Psoas muscle (tissue), 8 donors: ENCODE measurements around the gene IFNL3. TPM values are rescaled to one million over a fixed set of nuclear protein-coding genes. Genes with fewer than 3 reads are reported as not detected.
"Not testable (repeated sequence)": the region's sequence is repeated elsewhere in the genome, so short reads cannot be mapped to it uniquely, and the experiment has no call there.

Experiments used
- ATAC-seq, 4 donors: fragments of 200-7000 bp; cut with Tn5 transposase; one replicate each; pipeline ENCODE4 v1.9.1; 2020; ENCODE audit warnings: moderate library complexity in 3 of 4, mild to moderate bottlenecking in 2 of 4
- DNase-seq, 2 donors: peaks; one replicate each; pipeline ENCODE4 v3.0.0-alpha.2; 2020
- H3K27ac ChIP-seq: fragments of 200-600 bp; one replicate; pipeline ENCODE4 v1.8.0; 2022
- H3K27me3 ChIP-seq, 3 donors: fragments of 200-600 bp in 1 of 3; one replicate each; pipeline versions ENCODE4 v1.6.1 to v1.8.0; 2013 to 2022; ENCODE audit warnings: low read length in 2 of 3, mild to moderate bottlenecking in 2 of 3, moderate library complexity in 1 of 3; ENCODE audit not compliant: insufficient read depth in 3 of 3
- H3K36me3 ChIP-seq, 2 donors: fragments of 200-600 bp in 1 of 2; one replicate each; pipeline versions ENCODE4 v1.6.1 to v1.8.0; 2013 to 2022; ENCODE audit warnings: low read depth in 1 of 2, mild to moderate bottlenecking in 1 of 2, moderate library complexity in 1 of 2; ENCODE audit not compliant: insufficient read depth in 1 of 2
- H3K4me1 ChIP-seq: fragments of 200-600 bp; one replicate; pipeline ENCODE4 v1.8.0; 2022
- H3K4me3 ChIP-seq: fragments of 200-600 bp; one replicate; pipeline ENCODE4 v1.8.0; 2022; ENCODE audit warnings: mild to moderate bottlenecking
- H3K9me3 ChIP-seq: fragments of 200-600 bp; one replicate; pipeline ENCODE4 v1.8.0; 2022
- CTCF ChIP-seq: fragments of 200-600 bp; IDR thresholded peaks from one replicate; pipeline ENCODE4 v1.8.0; 2022; ENCODE audit warnings: antibody characterized with exemption
- WGBS, 3 donors: extraction: QIAGEN DNeasy Blood & Tissue Kit; methylation state at CpG; one replicate each; pipeline versions ENCODE4 v1.1.6 to v1.1.7; 2013; 5-methylcytosine and 5-hydroxymethylcytosine counted together
- intact Hi-C, 2 donors: fragments of 100-400 bp; cut with DNase I; formaldehyde crosslinking; loops; one replicate each; pipeline versions ENCODE4 v1.11.0 to v1.14.2; 2022
- long read RNA-seq, 2 donors: library from polyadenylated mRNA; unstranded; transcript quantifications; one replicate each; pipeline ENCODE4 v2.0.0, GENCODE V29; 2021
- polyA plus RNA-seq, 3 donors: library from polyadenylated mRNA; stranded (reverse); fragments of 200-250 nt; gene quantifications; one replicate each; pipeline ENCODE4 v1.2.3, GENCODE V29; 2013
- total RNA-seq, 4 donors: library from RNA; stranded (reverse); fragmentation: NEBNext Ultra II Directional in 2 of 4; extraction: Animal tissue kit (Norgen Biotek cat#: 25700) in 2 of 4; gene quantifications; one replicate each; pipeline versions ENCODE4 v1.2.1 to v1.2.4, GENCODE V29; 2021 to 2023
- donor health status: healthy with polysubstance abuse.
- donor health status: DM: no; HTN: no; CAD: no; lungs with moderate emphysema.
- donor health status: Bipolar disorder and iron deficiency.
- donor health status: healthy.
- donor health status: DM: yes; HTN: yes; CAD: no.
- donor health status: DM: no; HTN: no; CAD: no.
- donor health status: DM: no; HTN: no; CAD: no.
- donor health status: DM: yes; HTN: yes; CAD: no.

Gene IFNL3
- not detected for total RNA-seq
- polyA plus RNA-seq = not detected
- long read RNA-seq, donor 1 = 0 reads
- long read RNA-seq, donor 2 = 0 reads

- H3K4me3 ChIP-seq, intact Hi-C loops, H3K36me3 ChIP-seq, H3K27ac ChIP-seq, H3K4me1 ChIP-seq, H3K9me3 ChIP-seq, ATAC-seq, DNase-seq: not testable (repeated sequence)
- WGBS, 3 donors = 64 to 66% (median 65%) methylated on average over 10 to 12 of the region's 12 CpGs
- peaks cover 0 to 33% (median 16%) of the 10 kb centered on the region in 3 donors for H3K27me3 ChIP-seq
These were observed at the start of gene IFNL3 for GRCh38 chr19:39244410-39245100. TSS of gene IFNL3 (minus strand) at chr19:39245006. CDS start at chr19:39244967, 39 bp downstream.

- H3K4me3 ChIP-seq = no peak overlapping the region
- intact Hi-C loops = no loop called here
- no peaks in the 10 kb centered on the region for H3K9me3 ChIP-seq
- H3K27ac ChIP-seq = no peak overlapping the region
- no peak for TF ChIP-seq CTCF
- ATAC-seq (no peak), DNase-seq (no peak)
- H3K36me3 ChIP-seq = no peaks in the 10 kb centered on the region
- peaks cover 3 to 28% (median 7%) of the 10 kb centered on the region in 3 donors for H3K27me3 ChIP-seq
- no peaks in the 10 kb centered on the region for H3K4me1 ChIP-seq
- 32 to 36% (median 34%) methylated on average over 4 of the region's 4 CpGs for WGBS, 3 donors
These were observed 48.6 kb upstream of the IFNL3 start for GRCh38 chr19:39293394-39293793.

GRCh38 chr19:39284032-39284431, 39.2 kb upstream of the IFNL3 start:
- H3K4me3 ChIP-seq = no peak overlapping the region
- H3K36me3 ChIP-seq = no peaks in the 10 kb centered on the region
- DNase-seq (no peak), ATAC-seq (no peak)
- 81 to 96% (median 94%) methylated on average over 1 of the region's 1 CpG for WGBS, 3 donors
- peaks cover 22% of the 10 kb centered on the region for H3K9me3 ChIP-seq
- no peak overlapping the region for H3K27ac ChIP-seq
- peaks cover 0 to 1% (median 0%) of the 10 kb centered on the region in 3 donors for H3K27me3 ChIP-seq
- intact Hi-C loops = no loop called here
- H3K4me1 ChIP-seq = no peaks in the 10 kb centered on the region
- no peak for TF ChIP-seq CTCF

- Histone ChIP-seq H3K4me1 (no peaks in the 10 kb centered on the region), H3K9me3 (peaks cover 22% of the 10 kb centered on the region), H3K27ac (no peak overlapping the region), H3K27me3 (peaks cover 0 to 3% (median 0%) of the 10 kb centered on the region in 3 donors), H3K4me3 (no peak overlapping the region), H3K36me3 (no peaks in the 10 kb centered on the region)
- ATAC-seq = no peak
- 42 to 50% (median 46%) methylated on average over 1 of the region's 1 CpG for WGBS, 3 donors
- TF ChIP-seq CTCF = no peak
- DNase-seq = no peak
- intact Hi-C loops = no loop called here
These were observed 37.2 kb upstream of the IFNL3 start for GRCh38 chr19:39282021-39282420.

GRCh38 chr19:39277598-39277997, 32.8 kb upstream of the IFNL3 start:
- Histone ChIP-seq H3K4me1 (no peaks in the 10 kb centered on the region), H3K27me3 (peaks cover 0 to 3% (median 0%) of the 10 kb centered on the region in 3 donors), H3K4me3 (no peak overlapping the region), H3K27ac (no peak overlapping the region), H3K9me3 (peaks cover 7% of the 10 kb centered on the region), H3K36me3 (no peaks in the 10 kb centered on the region)
- TF ChIP-seq CTCF = no peak
- WGBS, 3 donors = 69 to 80% (median 78%) methylated on average over 7 of the region's 7 CpGs
- ATAC-seq (no peak), DNase-seq (no peak)
- intact Hi-C loops = no loop called here
